Uterus (tissue), 2 donors: ENCODE measurements around the gene OVAAL.

Experiments used
- POLR2A ChIP-seq, 2 donors: fragments of 450-650 bp; IDR thresholded peaks; one replicate each; pipeline ENCODE4 v1.6.1; 2016; ENCODE audit warnings: antibody characterized with exemption in 2 of 2, mild to moderate bottlenecking in 1 of 2, moderate library complexity in 1 of 2
- TF ChIP-seq, protein P1 (sequence below), 4 experiments: fragments of 200-600 bp in 2 of 4; fragments of 450-650 bp in 2 of 4; sonication (generic) in 2 of 4; IDR thresholded peaks; one replicate each; pipeline ENCODE4 v1.5.1; 2016 to 2019; ENCODE audit warnings: antibody characterized with exemption in 4 of 4, mild to moderate bottlenecking in 2 of 4, moderate library complexity in 1 of 4

DNA sequence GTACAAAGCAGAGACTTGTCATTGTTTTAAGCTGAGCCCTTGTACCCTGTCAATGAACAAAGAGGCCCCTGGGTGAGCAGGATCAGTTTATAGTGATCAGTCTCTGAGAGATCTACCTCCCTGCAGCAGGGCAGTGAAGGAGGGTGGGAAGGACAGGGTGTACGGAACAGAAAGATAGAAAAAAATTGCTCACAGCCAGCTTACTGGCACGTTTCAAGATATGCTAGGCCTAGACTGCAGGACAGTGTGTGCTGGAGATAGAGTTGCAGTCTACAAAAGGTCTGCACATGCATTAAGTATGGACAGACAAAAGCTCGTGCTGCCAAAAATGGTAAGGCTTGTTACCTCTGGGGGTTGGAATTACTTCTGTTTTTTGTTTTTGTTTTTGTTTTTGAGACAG is 34.6 kb downstream of the OVAAL start:
- TF ChIP-seq, protein P1, sequence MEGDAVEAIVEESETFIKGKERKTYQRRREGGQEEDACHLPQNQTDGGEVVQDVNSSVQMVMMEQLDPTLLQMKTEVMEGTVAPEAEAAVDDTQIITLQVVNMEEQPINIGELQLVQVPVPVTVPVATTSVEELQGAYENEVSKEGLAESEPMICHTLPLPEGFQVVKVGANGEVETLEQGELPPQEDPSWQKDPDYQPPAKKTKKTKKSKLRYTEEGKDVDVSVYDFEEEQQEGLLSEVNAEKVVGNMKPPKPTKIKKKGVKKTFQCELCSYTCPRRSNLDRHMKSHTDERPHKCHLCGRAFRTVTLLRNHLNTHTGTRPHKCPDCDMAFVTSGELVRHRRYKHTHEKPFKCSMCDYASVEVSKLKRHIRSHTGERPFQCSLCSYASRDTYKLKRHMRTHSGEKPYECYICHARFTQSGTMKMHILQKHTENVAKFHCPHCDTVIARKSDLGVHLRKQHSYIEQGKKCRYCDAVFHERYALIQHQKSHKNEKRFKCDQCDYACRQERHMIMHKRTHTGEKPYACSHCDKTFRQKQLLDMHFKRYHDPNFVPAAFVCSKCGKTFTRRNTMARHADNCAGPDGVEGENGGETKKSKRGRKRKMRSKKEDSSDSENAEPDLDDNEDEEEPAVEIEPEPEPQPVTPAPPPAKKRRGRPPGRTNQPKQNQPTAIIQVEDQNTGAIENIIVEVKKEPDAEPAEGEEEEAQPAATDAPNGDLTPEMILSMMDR (IDR thresholded peaks at IDR 0.05): no peak
- TF ChIP-seq POLR2A (IDR thresholded peaks at IDR 0.05): no peak
